GM12874 (cell line): ENCODE measurements around the gene DCDC2C.

Experiments
- TF ChIP-seq, protein P1 (sequence below): IDR thresholded peaks from 2 replicates; pipeline ENCODE4 v1.5.1; 2011; ENCODE audit warnings: low read depth, mild to moderate bottlenecking, control low read depth, low read length, moderate library complexity; ENCODE audit not compliant: insufficient read depth

The DCDC2C gene

DNA sequence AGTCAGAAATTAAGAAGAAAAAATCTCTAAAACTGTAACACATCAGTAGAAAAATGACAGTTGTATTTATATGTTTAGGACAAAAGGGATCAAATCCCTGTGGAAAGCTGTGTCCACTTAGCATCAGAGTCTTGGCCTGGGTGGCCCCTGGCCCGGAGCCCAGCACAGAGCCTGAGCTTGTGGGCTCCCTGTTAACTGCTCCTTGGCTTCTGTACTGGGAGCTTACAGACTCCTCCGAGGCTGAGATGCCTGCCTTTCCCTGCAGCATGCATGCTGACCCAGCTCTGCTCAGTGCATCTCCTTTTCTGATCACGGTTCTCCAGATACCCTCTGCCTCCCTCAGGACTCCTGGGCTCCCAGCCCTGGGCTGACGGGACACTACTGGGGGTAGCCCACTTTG lies 98.1 kb downstream of the DCDC2C start:
- TF ChIP-seq, protein P1, sequence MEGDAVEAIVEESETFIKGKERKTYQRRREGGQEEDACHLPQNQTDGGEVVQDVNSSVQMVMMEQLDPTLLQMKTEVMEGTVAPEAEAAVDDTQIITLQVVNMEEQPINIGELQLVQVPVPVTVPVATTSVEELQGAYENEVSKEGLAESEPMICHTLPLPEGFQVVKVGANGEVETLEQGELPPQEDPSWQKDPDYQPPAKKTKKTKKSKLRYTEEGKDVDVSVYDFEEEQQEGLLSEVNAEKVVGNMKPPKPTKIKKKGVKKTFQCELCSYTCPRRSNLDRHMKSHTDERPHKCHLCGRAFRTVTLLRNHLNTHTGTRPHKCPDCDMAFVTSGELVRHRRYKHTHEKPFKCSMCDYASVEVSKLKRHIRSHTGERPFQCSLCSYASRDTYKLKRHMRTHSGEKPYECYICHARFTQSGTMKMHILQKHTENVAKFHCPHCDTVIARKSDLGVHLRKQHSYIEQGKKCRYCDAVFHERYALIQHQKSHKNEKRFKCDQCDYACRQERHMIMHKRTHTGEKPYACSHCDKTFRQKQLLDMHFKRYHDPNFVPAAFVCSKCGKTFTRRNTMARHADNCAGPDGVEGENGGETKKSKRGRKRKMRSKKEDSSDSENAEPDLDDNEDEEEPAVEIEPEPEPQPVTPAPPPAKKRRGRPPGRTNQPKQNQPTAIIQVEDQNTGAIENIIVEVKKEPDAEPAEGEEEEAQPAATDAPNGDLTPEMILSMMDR: no peak

DNA sequence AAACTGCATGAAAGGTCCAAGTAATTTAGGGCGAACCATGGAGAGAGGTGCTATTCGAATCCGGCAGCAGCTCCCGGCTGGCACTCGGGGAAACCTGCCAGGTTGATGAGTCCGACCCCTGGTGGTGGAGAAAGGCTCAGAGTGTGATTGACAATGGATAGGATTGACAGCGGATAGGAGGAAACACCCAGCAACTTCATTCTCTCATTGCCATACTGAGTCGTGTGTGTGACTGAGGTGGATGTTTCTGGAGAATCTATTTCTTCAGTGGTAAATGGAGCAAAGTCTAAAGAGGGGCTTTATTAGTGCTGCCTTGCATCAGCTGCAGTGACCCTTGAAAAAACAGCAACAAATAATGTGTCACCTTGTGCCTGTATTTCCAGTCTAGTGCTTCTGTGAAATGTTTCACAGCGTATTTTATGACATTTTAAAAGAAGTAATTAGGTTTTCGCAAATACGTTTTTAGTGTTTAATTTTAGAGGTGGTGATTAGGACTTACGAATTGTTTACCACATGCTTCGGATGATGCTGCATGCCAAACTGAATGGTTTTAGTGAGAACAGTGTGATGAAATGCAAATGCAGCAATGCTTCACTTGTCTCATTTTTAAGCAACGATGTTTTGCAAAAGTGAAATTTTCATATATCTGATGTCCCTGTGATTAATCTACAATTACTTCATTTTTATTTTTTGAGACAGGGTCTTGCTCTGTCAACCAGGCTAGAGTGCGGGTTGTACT lies 102.0 kb downstream of the DCDC2C start:
- TF ChIP-seq, protein P1: peak; percentile 35; the same call in 1 of the 2 replicates

DNA sequence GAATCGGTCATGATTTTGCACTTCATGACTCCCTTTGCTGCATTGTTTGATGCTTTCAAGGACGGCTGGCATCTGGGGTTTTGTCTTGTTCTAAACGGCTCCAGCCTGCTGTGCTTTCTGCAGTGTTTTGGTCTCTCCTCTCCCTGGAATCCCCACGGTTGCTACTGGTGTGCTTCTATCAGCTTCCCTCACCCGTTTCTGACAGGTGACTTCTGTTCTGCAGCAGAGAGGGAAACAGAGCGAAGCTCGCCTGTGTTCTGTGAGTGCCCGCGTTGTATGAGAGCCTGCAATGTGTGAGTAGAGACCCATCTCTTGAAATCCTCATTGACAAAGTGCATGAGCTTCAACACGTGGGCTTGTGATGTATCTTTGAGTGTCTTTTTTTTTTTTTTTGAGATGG lies 102.8 kb downstream of the DCDC2C start:
- TF ChIP-seq, protein P1: no peak

DNA sequence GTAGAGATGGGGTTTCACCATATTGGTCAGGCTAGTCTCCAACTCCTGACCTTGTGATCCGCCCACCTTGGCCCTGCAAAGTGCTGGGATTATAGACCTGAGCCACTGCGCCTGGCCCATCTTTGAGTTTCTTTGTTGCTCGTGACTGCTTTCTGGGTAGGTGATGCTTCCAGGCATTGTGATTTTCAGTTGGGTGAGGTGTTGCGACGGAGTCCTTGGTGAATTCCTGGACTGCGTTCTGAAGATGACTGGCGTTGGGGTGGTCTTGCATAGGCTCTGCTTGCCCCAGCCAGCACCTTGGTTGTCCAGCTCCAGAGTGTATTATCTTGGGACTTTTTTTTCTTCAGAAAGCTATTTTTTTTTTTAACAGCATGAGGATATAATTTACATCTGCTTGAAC lies 103.4 kb downstream of the DCDC2C start:
- TF ChIP-seq, protein P1: no peak

DNA sequence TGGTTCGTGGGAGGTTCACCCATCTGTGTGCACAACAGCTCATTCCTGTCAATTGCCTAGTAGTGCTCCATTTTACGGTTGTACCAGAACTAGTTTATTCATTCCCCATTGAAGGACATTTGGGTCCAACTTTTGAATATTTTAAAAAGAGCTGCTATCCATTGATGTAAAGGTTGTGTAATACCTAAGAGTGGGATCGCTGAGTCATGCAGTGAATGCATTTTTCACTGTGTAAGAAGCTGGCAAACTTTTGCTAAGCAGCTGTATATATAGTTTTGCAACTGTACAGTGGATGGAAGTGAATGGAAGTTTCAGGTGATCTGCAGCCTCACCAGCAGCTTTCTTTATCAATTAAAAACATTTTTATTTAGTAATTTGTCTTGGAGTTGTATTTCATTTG lies 104.5 kb downstream of the DCDC2C start:
- TF ChIP-seq, protein P1: no peak

DNA sequence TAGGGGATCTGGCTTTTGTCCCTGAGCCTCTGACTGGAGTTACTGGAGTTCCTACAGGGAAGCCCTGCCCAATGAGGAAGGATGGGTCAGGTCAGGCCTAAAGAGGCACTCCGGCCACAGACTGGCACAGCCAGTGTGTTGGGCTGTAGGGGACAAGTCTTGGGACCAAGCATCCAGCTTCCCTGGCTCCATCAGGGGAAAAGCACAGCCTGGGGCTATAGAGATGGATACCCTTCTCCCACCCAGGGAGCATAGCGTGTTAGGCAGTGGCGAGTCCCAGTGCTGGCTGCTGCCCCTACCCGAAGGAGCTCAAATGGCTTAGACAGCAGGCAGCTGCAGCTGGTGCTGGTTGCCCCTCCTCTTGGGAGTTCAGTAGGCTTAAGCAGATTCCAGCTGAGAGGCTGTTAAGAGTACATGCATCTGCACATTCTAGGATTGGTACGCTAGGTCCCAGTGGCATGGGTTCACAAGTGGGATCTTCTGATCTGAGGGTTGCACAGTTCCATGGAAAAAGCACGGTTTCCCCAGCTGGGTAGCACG lies 111.4 kb downstream of the DCDC2C start:
- TF ChIP-seq, protein P1: no peak

DNA sequence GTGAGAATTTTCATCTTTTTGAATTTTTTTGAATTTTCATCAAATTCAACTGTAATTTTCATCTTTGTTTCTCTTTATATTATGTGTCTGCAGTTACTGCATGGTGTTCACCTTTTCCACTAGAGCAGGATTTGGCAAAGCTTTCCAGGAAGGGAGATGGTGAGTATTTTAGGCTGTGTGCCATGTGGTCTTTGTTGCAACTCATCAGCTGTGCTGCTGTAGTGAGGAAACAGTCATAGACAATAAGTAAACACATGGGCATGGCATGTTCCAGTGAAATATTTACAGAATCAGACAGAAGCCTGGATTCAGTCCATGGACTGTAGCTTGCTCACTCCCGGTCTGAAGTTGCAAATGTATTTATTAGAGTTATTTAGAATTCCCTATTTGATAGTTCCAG lies 120.4 kb downstream of the DCDC2C start:
- TF ChIP-seq, protein P1: no peak
